HG02943 (cell line): ENCODE measurements around the gene ARHGAP31.
"Not testable (repeated sequence)": the region's sequence is repeated elsewhere in the genome, so short reads cannot be mapped to it uniquely, and the experiment has no call there.

Experiments used
- ATAC-seq: cut with Tn5 transposase; IDR thresholded peaks from one replicate; pipeline ENCODE4 v1.9.1; 2021; ENCODE audit warnings: mild to moderate bottlenecking, low read depth, moderate library complexity; ENCODE audit not compliant: unreplicated experiment

The ARHGAP31 gene

GRCh38 chr3:119347036-119347435 is 52.9 kb downstream of the ARHGAP31 start:
- no peak for ATAC-seq

- ATAC-seq = no peak
These were observed 55.3 kb downstream of the ARHGAP31 start for GRCh38 chr3:119349354-119350041.

- ATAC-seq = no peak
These were observed 55.9 kb downstream of the ARHGAP31 start for GRCh38 chr3:119350114-119350513.

- ATAC-seq = no peak
These were observed 57.4 kb downstream of the ARHGAP31 start for GRCh38 chr3:119351581-119351980.

GRCh38 chr3:119352034-119352609 is 57.9 kb downstream of the ARHGAP31 start:
- peak; percentile 87 for ATAC-seq

- ATAC-seq = peak; percentile 40
These were observed 58.8 kb downstream of the ARHGAP31 start for GRCh38 chr3:119352863-119353527.

- ATAC-seq = not testable (repeated sequence)
These were observed 61.4 kb downstream of the ARHGAP31 start for GRCh38 chr3:119355608-119356007.

GRCh38 chr3:119356646-119357045 is 62.5 kb downstream of the ARHGAP31 start:
- ATAC-seq = no peak

GRCh38 chr3:119357190-119357589 is 63.0 kb downstream of the ARHGAP31 start:
- ATAC-seq = no peak

- ATAC-seq = no peak
These were observed 65.5 kb downstream of the ARHGAP31 start for GRCh38 chr3:119359476-119360326.

- no peak for ATAC-seq
These were observed 66.7 kb downstream of the ARHGAP31 start for GRCh38 chr3:119360736-119361462.

- ATAC-seq = no peak
These were observed 67.8 kb downstream of the ARHGAP31 start for GRCh38 chr3:119362010-119362409.

- ATAC-seq = no peak
These were observed 69.0 kb downstream of the ARHGAP31 start for GRCh38 chr3:119362940-119363725.

GRCh38 chr3:119364401-119364800 is 70.2 kb downstream of the ARHGAP31 start:
- ATAC-seq = no peak

GRCh38 chr3:119365418-119365817 is 71.2 kb downstream of the ARHGAP31 start:
- ATAC-seq = no peak

- no peak for ATAC-seq
These were observed 72.8 kb downstream of the ARHGAP31 start for GRCh38 chr3:119367000-119367399.

GRCh38 chr3:119368298-119368697 is 74.1 kb downstream of the ARHGAP31 start:
- ATAC-seq = no peak

- ATAC-seq = not testable (repeated sequence)
These were observed 77.6 kb downstream of the ARHGAP31 start for GRCh38 chr3:119371786-119372185.

- ATAC-seq = no peak
These were observed 80.9 kb downstream of the ARHGAP31 start for GRCh38 chr3:119375106-119375505.
